PC-3 (cell line): ENCODE data around the gene CCNK. TPM values are rescaled to one million over a fixed set of nuclear protein-coding genes. Genes with fewer than 3 reads are reported as not detected.

Experiments used
- ATAC-seq: fragments of 200-7000 bp; cut with Tn5 transposase; 2 replicates; pipeline ENCODE4 v1.9.1; 2020; ENCODE audit warnings: mild to moderate bottlenecking, moderate library complexity
- BruUV-seq: library from RNA; stranded (reverse); fragments of 400-500 nt; replicated peaks from 2 replicates; lab custom pipeline; 2021; lab: Mats Ljungman, UMichigan
- CTCF ChIA-PET: fragments of 300-600 bp; sonication (Branson Sonifier 250); formaldehyde crosslinking; loops from one replicate; lab custom pipeline; 2022; ENCODE audit warnings: antibody characterized with exemption; lab: Charles Lee
- POLR2A ChIA-PET: fragments of 300-600 bp; sonication (Branson Sonifier 250); formaldehyde crosslinking; loops from one replicate; lab custom pipeline; 2022; ENCODE audit warnings: antibody characterized with exemption; ENCODE audit not compliant: unreplicated experiment; lab: Charles Lee
- DNase-seq: peaks from one replicate; pipeline ENCODE4 v3.0.0-alpha.2; 2015
- H2AFZ ChIP-seq: fragments of 300-600 bp; sonication (generic); 2 replicates; pipeline ENCODE4 v1.6.0; 2016; ENCODE audit warnings: antibody characterized with exemption, low read length
- H3F3A ChIP-seq: fragments of 300-600 bp; sonication (generic); one replicate; pipeline ENCODE4 v1.6.0; 2017; ENCODE audit warnings: antibody characterized with exemption, low read length, control low read depth, mild to moderate bottlenecking; ENCODE audit not compliant: unreplicated experiment
- H3K27ac ChIP-seq: fragments of 300-600 bp; sonication (generic); 2 replicates; pipeline ENCODE4 v1.5.1; 2016; ENCODE audit warnings: mild to moderate bottlenecking, low read length
- H3K27me3 ChIP-seq: fragments of 300-600 bp; sonication (generic); 2 replicates; pipeline ENCODE4 v1.6.1; 2016; ENCODE audit warnings: low read length, mixed read lengths
- H3K36me3 ChIP-seq: fragments of 300-600 bp; sonication (generic); 2 replicates; pipeline ENCODE4 v1.6.1; 2016; ENCODE audit warnings: low read depth, mixed run types, low read length, mixed read lengths
- H3K4me1 ChIP-seq: fragments of 300-600 bp; sonication (generic); 2 replicates; pipeline ENCODE4 v1.5.1; 2016; ENCODE audit warnings: low read length; ENCODE audit not compliant: insufficient read depth
- H3K4me2 ChIP-seq: fragments of 300-600 bp; sonication (generic); 2 replicates; pipeline ENCODE4 v1.6.0; 2016; ENCODE audit warnings: low read length
- H3K4me3 ChIP-seq: fragments of 300-600 bp; sonication (generic); 2 replicates; pipeline ENCODE4 v1.5.1; 2016; ENCODE audit warnings: mild to moderate bottlenecking, low read length, mixed read lengths
- H3K79me2 ChIP-seq: fragments of 300-600 bp; sonication (generic); 2 replicates; pipeline ENCODE4 v1.6.1; 2017; ENCODE audit warnings: low read length, mixed read lengths
- H3K9ac ChIP-seq: fragments of 300-600 bp; sonication (generic); 2 replicates; pipeline ENCODE4 v1.6.0; 2016; ENCODE audit warnings: mild to moderate bottlenecking, low read length
- H3K9me2 ChIP-seq: fragments of 300-600 bp; sonication (generic); replicated peaks from 2 replicates; pipeline ENCODE4 v1.6.1; 2016; ENCODE audit warnings: mixed run types, low read length, mixed read lengths
- H3K9me3 ChIP-seq: fragments of 300-600 bp; sonication (generic); 2 replicates; pipeline ENCODE4 v1.6.1; 2016; ENCODE audit warnings: low read length, mixed read lengths
- H4K20me1 ChIP-seq: fragments of 300-600 bp; sonication (generic); 2 replicates; pipeline ENCODE4 v1.6.1; 2016; ENCODE audit warnings: low read length, mixed read lengths
- EZH2 ChIP-seq: fragments of 300-600 bp; sonication (generic); IDR thresholded peaks from one replicate; pipeline ENCODE4 v1.6.1; 2017; ENCODE audit warnings: antibody characterized with exemption, mild to moderate bottlenecking, low read length; ENCODE audit not compliant: unreplicated experiment
- EZH2phosphoT487 ChIP-seq: fragments of 300-600 bp; sonication (generic); IDR thresholded peaks from 2 replicates; pipeline ENCODE4 v1.6.1; 2018; ENCODE audit warnings: mild to moderate bottlenecking, antibody characterized with exemption, low read length, borderline replicate concordance
- intact Hi-C: fragments of 100-400 bp; cut with micrococcal nuclease; formaldehyde crosslinking; loops from 2 replicates; pipeline ENCODE4 v1.9.0; 2023
- total RNA-seq: library from RNA; depleted of rRNA; stranded (reverse); fragments of >200 nt; gene quantifications from 2 replicates; pipeline ENCODE4 v1.2.3, GENCODE V29; 2014
- TF ChIP-seq, protein P1 (sequence below): fragments of 300-600 bp; sonication (generic); conservative IDR thresholded peaks from 2 replicates; pipeline ENCODE4 v1.5.1; 2017; ENCODE audit warnings: antibody characterized with exemption, low read depth, mild to moderate bottlenecking, low read length

The CCNK gene
- total RNA-seq, 1 experiment from 2014 or later, result 26.2 TPM

- no peak for DNase-seq
- no peaks in the 10 kb centered on the region for H3K9me3 ChIP-seq
- no peak overlapping the region for H2AFZ ChIP-seq
- ATAC-seq, result no peak
- H3K4me3 ChIP-seq, result no peak overlapping the region
- no peak overlapping the region for H3K4me2 ChIP-seq
- no peaks in the 10 kb centered on the region for H3K36me3 ChIP-seq
- TF ChIP-seq, protein P1, sequence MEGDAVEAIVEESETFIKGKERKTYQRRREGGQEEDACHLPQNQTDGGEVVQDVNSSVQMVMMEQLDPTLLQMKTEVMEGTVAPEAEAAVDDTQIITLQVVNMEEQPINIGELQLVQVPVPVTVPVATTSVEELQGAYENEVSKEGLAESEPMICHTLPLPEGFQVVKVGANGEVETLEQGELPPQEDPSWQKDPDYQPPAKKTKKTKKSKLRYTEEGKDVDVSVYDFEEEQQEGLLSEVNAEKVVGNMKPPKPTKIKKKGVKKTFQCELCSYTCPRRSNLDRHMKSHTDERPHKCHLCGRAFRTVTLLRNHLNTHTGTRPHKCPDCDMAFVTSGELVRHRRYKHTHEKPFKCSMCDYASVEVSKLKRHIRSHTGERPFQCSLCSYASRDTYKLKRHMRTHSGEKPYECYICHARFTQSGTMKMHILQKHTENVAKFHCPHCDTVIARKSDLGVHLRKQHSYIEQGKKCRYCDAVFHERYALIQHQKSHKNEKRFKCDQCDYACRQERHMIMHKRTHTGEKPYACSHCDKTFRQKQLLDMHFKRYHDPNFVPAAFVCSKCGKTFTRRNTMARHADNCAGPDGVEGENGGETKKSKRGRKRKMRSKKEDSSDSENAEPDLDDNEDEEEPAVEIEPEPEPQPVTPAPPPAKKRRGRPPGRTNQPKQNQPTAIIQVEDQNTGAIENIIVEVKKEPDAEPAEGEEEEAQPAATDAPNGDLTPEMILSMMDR, result no peak
- no peak for TF ChIP-seq EZH2
- no peak for TF ChIP-seq EZH2phosphoT487
- H4K20me1 ChIP-seq, result peaks cover 41% of the 10 kb centered on the region; the same call in 1 of the 2 replicates
- no peaks in the 10 kb centered on the region for H3F3A ChIP-seq
- BruUV-seq, result no TSS peak
- H3K4me1 ChIP-seq, result peaks cover 13% of the 10 kb centered on the region; the same call in 1 of the 2 replicates
- peaks cover 74% of the 10 kb centered on the region for H3K79me2 ChIP-seq
- POLR2A ChIA-PET, result no interaction called here
- no peaks in the 10 kb centered on the region for H3K27me3 ChIP-seq
- CTCF ChIA-PET, result no interaction called here
- H3K27ac ChIP-seq, result no peak overlapping the region
- no peaks in the 10 kb centered on the region for H3K9me2 ChIP-seq
- no peak overlapping the region for H3K9ac ChIP-seq
- intact Hi-C loops, result no loop called here
Measured at GRCh38 chr14:99468081-99468480, 13.1 kb upstream of the CCNK start.

DNA sequence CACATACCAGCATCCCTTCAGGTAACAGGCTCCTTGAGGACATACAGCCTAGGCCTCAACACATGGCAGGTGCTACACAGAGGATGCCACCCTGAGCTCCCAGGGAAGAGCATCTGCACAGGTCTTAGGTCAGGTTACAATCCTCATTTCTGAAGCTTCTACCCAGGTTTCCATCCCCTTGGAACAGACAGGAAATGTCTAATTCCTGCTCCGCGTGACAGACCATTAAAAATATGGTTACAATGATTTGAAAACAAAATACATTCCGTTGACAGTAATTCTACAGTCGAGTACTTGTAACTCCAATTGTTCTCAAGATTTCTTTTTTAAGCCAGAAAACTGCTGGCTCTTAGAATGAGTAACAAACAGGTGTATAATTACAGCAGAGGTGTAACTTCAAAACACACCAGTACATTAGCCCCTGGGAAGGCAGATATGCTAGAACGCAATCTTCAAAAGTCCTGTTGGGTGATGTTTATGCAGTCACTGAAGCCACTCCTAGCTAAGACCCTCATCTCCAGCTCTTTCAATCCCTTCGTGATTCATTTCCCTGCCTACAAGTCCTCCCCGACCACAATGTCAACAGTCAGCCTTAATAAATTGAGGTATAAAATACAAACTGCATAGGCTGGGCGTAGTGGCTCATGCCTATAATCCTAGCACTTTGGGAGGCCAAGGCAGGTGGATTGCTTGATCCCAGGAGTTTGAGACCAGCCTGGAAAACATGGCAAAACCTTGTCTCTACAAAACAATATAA is 12.2 kb upstream of the CCNK start:
- Histone ChIP-seq H3F3A (no peaks in the 10 kb centered on the region), H2AFZ (no peak overlapping the region), H4K20me1 (peaks cover 49% of the 10 kb centered on the region; the same call in 1 of the 2 replicates), H3K27me3 (no peaks in the 10 kb centered on the region), H3K9ac (no peak overlapping the region), H3K27ac (no peak overlapping the region), H3K9me3 (no peaks in the 10 kb centered on the region), H3K79me2 (peaks cover 84% of the 10 kb centered on the region), H3K36me3 (no peaks in the 10 kb centered on the region), H3K4me2 (no peak overlapping the region), H3K9me2 (no peaks in the 10 kb centered on the region), H3K4me1 (peaks cover 18% of the 10 kb centered on the region; the same call in 1 of the 2 replicates), H3K4me3 (no peak overlapping the region)
- BruUV-seq, result no TSS peak
- ATAC-seq (peak; percentile 87), DNase-seq (peak; percentile 32)
- CTCF ChIA-PET, result interaction anchor here (0.6 kb wide), 1 partner anchor 11 kb away, joined by 4 read pairs; no protein-coding TSS in a partner anchor
- TF ChIP-seq, protein P1, result no peak
- TF ChIP-seq EZH2, result no peak
- TF ChIP-seq EZH2phosphoT487, result no peak
- intact Hi-C loops, result no loop called here
- POLR2A ChIA-PET, result interaction anchor here (0.6 kb wide), 2 partner anchors 12 to 397 kb away, joined by 3 to 4 read pairs; partner anchors contain the start of genes CCNK and SETD3

DNA sequence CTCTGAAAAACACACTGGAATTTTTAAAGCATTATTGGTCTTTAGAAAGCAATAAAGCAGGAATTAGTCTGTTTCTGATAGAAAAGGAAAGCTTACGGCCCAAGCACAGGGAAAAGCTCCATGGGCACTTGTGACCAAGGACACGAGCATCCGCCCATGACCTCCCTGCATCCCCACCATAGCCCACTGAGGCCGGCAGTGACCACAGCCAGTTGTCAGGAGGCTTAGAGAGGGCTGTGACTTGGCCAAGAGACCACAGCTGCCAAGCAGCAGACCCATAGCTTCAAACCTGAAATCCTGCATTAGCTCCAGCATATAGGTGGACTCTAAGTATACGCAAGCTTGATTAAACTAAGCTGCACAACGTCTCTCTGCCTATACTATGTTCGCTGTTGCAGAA is 9.5 kb upstream of the CCNK start:
- peaks cover 57% of the 10 kb centered on the region; the same call in 1 of the 2 replicates for H4K20me1 ChIP-seq
- POLR2A ChIA-PET, result no interaction called here
- peaks cover 99% of the 10 kb centered on the region for H3K79me2 ChIP-seq

More for the DNA sequence above, 9.5 kb upstream of the CCNK start:
- no peak for ATAC-seq
- CTCF ChIA-PET, result interaction anchor here (0.7 kb wide), 1 partner anchor 83 kb away, joined by 3 read pairs; no protein-coding TSS in a partner anchor
- TF ChIP-seq EZH2phosphoT487 (no peak), EZH2 (no peak)
- TF ChIP-seq, protein P1, result no peak
- Histone ChIP-seq H3K4me3 (no peak overlapping the region), H3K36me3 (no peaks in the 10 kb centered on the region), H3K27me3 (no peaks in the 10 kb centered on the region), H3K4me1 (peaks cover 18% of the 10 kb centered on the region; the same call in 1 of the 2 replicates), H3K9ac (no peak overlapping the region), H3K4me2 (no peak overlapping the region), H3K9me2 (no peaks in the 10 kb centered on the region), H2AFZ (no peak overlapping the region), H3K27ac (no peak overlapping the region), H3K9me3 (no peaks in the 10 kb centered on the region), H3F3A (no peaks in the 10 kb centered on the region)
- intact Hi-C loops, result no loop called here
- BruUV-seq, result no TSS peak
- DNase-seq, result no peak
